ENCODE measurements around the gene KCNA10.

The KCNA10 gene

DNA sequence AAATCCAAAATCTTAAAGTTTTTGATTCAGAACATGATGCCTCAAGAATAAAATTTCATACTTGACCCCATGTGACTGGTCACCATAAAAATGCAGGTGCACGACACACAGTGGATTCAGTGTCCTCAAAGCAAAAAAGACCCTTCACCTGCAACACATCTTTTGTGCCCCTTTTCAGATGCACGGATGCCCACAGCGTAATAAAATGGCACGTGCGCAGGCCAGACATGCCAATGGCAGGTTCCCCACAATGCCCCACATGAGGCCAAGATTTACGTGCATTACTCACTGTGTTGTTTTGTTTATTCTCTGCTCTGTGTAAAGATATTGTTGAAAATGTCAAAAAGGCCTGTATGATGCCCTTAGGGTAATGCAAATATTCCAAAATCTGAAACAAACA lies 9.3 kb downstream of the KCNA10 start:
- no peaks in the 10 kb centered on the region for H3K9me2 ChIP-seq (replicated peaks; ENCODE audit: insufficient read depth, low read length)
- no peak overlapping the region for H3K27ac ChIP-seq (ENCODE audit: low read length)
- no peak overlapping the region for H3K4me3 ChIP-seq (ENCODE audit: low read length)
- no peak for DNase-seq
- no peak overlapping the region for H3K4me2 ChIP-seq (ENCODE audit: low read depth, low read length)
- H3K9ac ChIP-seq (ENCODE audit: low read length) = no peak overlapping the region
- no peak for TF ChIP-seq EZH2 (optimal IDR thresholded peaks at IDR 0.05; ENCODE audit: low read depth, low read length)
- no peak for TF ChIP-seq EZH2phosphoT487 (IDR thresholded peaks at IDR 0.05; ENCODE audit: low read length)
- TF ChIP-seq CTCF (IDR thresholded peaks at IDR 0.05; ENCODE audit: low read length) = no peak
- no peaks in the 10 kb centered on the region for H3K27me3 ChIP-seq (replicated peaks; ENCODE audit: insufficient read depth, low read length)
- H2AFZ ChIP-seq (ENCODE audit: low read length) = no peak overlapping the region
- no peaks in the 10 kb centered on the region for H3K9me3 ChIP-seq (replicated peaks; ENCODE audit: insufficient read depth, low read length)
- H4K20me1 ChIP-seq (ENCODE audit: insufficient read depth, low read length) = no peaks in the 10 kb centered on the region
- no peaks in the 10 kb centered on the region for H3K79me2 ChIP-seq (ENCODE audit: low read length)
- H3F3A ChIP-seq (ENCODE audit: insufficient read depth, low read length) = no peaks in the 10 kb centered on the region
- no peaks in the 10 kb centered on the region for H3K4me1 ChIP-seq (ENCODE audit: low read length)
- no peaks in the 10 kb centered on the region for H3K36me3 ChIP-seq (replicated peaks; ENCODE audit: insufficient read depth, low read length)

DNA sequence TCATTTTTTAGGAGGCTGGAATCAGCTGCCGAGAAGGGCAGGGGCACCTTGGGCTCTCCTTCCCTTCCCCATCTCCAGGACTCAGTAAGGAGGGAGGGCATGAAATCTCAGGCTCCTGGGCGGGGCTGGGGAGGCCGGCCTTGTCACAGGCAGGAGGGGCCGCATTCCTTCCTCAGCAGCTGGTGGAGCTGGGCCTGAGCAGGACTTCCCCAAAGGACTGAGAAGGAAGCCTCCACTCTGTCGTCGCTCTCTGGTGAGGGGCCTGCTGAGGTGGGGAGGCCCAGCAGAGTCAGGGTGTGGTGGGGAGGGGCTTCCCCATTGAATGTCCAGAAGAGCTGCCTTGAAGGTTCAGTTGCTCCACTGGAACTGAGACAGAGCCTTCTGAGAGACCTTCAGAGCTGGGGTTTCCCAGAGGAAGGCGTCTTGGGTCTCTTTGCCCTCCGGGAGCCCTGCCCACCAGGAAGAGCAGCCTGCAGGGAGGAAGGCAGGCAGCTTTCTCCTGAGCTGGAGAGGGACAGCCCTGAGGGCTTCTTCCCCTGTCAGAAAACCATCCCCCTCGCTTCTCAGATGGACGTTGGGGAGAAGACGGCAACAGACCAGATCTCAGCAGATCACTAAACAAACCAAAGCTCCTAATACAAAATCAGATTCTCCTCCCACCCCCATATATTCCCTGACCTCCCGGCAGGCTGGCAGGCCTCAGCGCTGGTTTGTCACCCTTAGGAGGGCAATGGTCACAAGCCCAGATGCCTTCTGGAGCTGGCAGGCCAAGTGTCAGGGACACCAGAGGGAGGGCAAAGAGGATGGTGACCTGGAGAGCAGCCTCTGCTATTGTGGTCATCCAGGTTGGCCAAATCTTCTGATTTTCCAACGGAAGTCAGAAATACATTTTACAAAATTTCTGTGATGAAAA lies 10.7 kb downstream of the KCNA10 start:
- no peaks in the 10 kb centered on the region for H3F3A ChIP-seq (ENCODE audit: insufficient read depth, low read length)
- TF ChIP-seq CTCF (IDR thresholded peaks at IDR 0.05; ENCODE audit: low read length) (no peak), EZH2 (optimal IDR thresholded peaks at IDR 0.05; ENCODE audit: low read depth, low read length) (no peak), EZH2phosphoT487 (IDR thresholded peaks at IDR 0.05; ENCODE audit: low read length) (no peak)
- no peaks in the 10 kb centered on the region for H3K9me3 ChIP-seq (replicated peaks; ENCODE audit: insufficient read depth, low read length)
- H3K4me3 ChIP-seq (ENCODE audit: low read length) = no peak overlapping the region
- no peak overlapping the region for H3K9ac ChIP-seq (ENCODE audit: low read length)
- no peak overlapping the region for H2AFZ ChIP-seq (ENCODE audit: low read length)
- DNase-seq = no peak
- no peaks in the 10 kb centered on the region for H3K27me3 ChIP-seq (replicated peaks; ENCODE audit: insufficient read depth, low read length)
- H3K9me2 ChIP-seq (replicated peaks; ENCODE audit: insufficient read depth, low read length) = no peaks in the 10 kb centered on the region
- H3K36me3 ChIP-seq (replicated peaks; ENCODE audit: insufficient read depth, low read length) = no peaks in the 10 kb centered on the region
- H3K27ac ChIP-seq (ENCODE audit: low read length) = no peak overlapping the region
- H3K79me2 ChIP-seq (ENCODE audit: low read length) = no peaks in the 10 kb centered on the region
- H3K4me2 ChIP-seq (ENCODE audit: low read depth, low read length) = no peak overlapping the region
- H4K20me1 ChIP-seq (ENCODE audit: insufficient read depth, low read length) = no peaks in the 10 kb centered on the region
- no peaks in the 10 kb centered on the region for H3K4me1 ChIP-seq (ENCODE audit: low read length)

DNA sequence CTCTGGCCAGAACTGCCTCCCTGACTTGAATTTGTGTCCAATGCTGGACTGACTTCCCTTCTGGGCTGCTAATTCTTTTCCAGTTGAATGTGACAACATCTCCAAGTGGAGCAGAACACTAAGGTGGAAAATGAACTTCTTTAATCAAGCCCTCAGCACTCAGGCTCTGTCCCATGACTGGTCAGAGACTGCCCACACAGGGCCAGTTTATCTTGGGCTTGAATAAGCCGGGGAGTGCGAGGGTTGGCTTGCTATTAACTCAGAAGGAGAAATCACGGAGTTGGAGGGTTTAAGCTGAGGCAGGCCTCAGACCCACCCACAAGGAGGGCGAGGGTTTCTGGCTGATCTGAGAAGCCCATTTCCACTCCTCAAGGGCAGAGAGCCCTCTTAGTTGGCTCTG lies 12.4 kb downstream of the KCNA10 start:
- H3K4me1 ChIP-seq (ENCODE audit: low read length) = no peaks in the 10 kb centered on the region
- H3F3A ChIP-seq (ENCODE audit: insufficient read depth, low read length) = no peaks in the 10 kb centered on the region
- TF ChIP-seq EZH2phosphoT487 (IDR thresholded peaks at IDR 0.05; ENCODE audit: low read length) (no peak), EZH2 (optimal IDR thresholded peaks at IDR 0.05; ENCODE audit: low read depth, low read length) (no peak), CTCF (IDR thresholded peaks at IDR 0.05; ENCODE audit: low read length) (no peak)
- H3K9me2 ChIP-seq (replicated peaks; ENCODE audit: insufficient read depth, low read length) = no peaks in the 10 kb centered on the region
- H3K9ac ChIP-seq (ENCODE audit: low read length) = no peak overlapping the region
- H2AFZ ChIP-seq (ENCODE audit: low read length) = no peak overlapping the region
- H4K20me1 ChIP-seq (ENCODE audit: insufficient read depth, low read length) = no peaks in the 10 kb centered on the region
- DNase-seq = no peak
- no peak overlapping the region for H3K27ac ChIP-seq (ENCODE audit: low read length)
- H3K36me3 ChIP-seq (replicated peaks; ENCODE audit: insufficient read depth, low read length) = no peaks in the 10 kb centered on the region
- no peaks in the 10 kb centered on the region for H3K9me3 ChIP-seq (replicated peaks; ENCODE audit: insufficient read depth, low read length)
- no peaks in the 10 kb centered on the region for H3K27me3 ChIP-seq (replicated peaks; ENCODE audit: insufficient read depth, low read length)
- H3K4me2 ChIP-seq (ENCODE audit: low read depth, low read length) = no peak overlapping the region
- H3K79me2 ChIP-seq (ENCODE audit: low read length) = no peaks in the 10 kb centered on the region
- H3K4me3 ChIP-seq (ENCODE audit: low read length) = no peak overlapping the region

Measured in MM.1S (cell line).